Stomach (tissue), 9 donors: ENCODE data around the gene EML4. TPM values are rescaled to one million over a fixed set of nuclear protein-coding genes. Genes with fewer than 3 reads are reported as not detected.
A peak's percentile ranks its signal among the peaks of the same experiment; 100 is the strongest.

Experiments used
- DNase-seq, 2 donors: peaks; one replicate each; pipeline versions ENCODE4 v3.0.0 to v3.0.0-alpha.2; 2013 to 2019
- H3K27ac ChIP-seq, 5 donors: fragments of 200-600 bp in 4 of 5; sonication (generic) in 4 of 5; one replicate each; pipeline ENCODE4 v1.5.1; 2013 to 2019; ENCODE audit warnings: mild to moderate bottlenecking in 1 of 5, moderate library complexity in 1 of 5
- H3K27me3 ChIP-seq, 3 donors: fragments of 200-600 bp; sonication (generic); one replicate each; pipeline ENCODE4 v1.5.1; 2017 to 2019; ENCODE audit warnings: mixed run types in 1 of 3
- H3K36me3 ChIP-seq, 4 donors: fragments of 200-600 bp; sonication (generic); 1 replicate in 3 of 4; 2 replicates in 1 of 4; pipeline ENCODE4 v1.5.1; 2016 to 2019
- H3K4me1 ChIP-seq, 4 donors: fragments of 200-600 bp; sonication (generic); one replicate each; pipeline ENCODE4 v1.5.1; 2016 to 2019
- H3K4me3 ChIP-seq, 4 donors: fragments of 200-600 bp; sonication (generic) in 3 of 4; one replicate each; pipeline ENCODE4 v1.5.1; 2016 to 2019; ENCODE audit warnings: mild to moderate bottlenecking in 1 of 4
- H3K9me3 ChIP-seq, 4 donors: fragments of 200-600 bp; sonication (generic); one replicate each; pipeline ENCODE4 v1.5.1; 2016 to 2019
- EP300 ChIP-seq: sonication (generic); formaldehyde crosslinking; IDR thresholded peaks from one replicate; pipeline ENCODE4 v1.6.1; 2017; ENCODE audit warnings: antibody characterized with exemption
- POLR2A ChIP-seq, 4 donors: fragments of 450-650 bp; IDR thresholded peaks; one replicate each; pipeline ENCODE4 v1.6.1; 2016; ENCODE audit warnings: antibody characterized with exemption in 4 of 4, control low read depth in 2 of 4, mild to moderate bottlenecking in 1 of 4, moderate library complexity in 1 of 4
- POLR2AphosphoS5 ChIP-seq, 3 donors: sonication (generic); formaldehyde crosslinking; IDR thresholded peaks; one replicate each; pipeline ENCODE4 v1.6.1; 2016; ENCODE audit warnings: antibody characterized with exemption in 3 of 3
- WGBS, 5 donors: extraction: QIAGEN DNeasy Blood & Tissue Kit in 3 of 5; methylation state at CpG; one replicate each; pipeline versions ENCODE4 v1.1.5 to v1.1.7; 2013 to 2018; 5-methylcytosine and 5-hydroxymethylcytosine counted together
- intact Hi-C: fragments of 100-400 bp; cut with DNase I; formaldehyde crosslinking; loops from one replicate; pipeline ENCODE4 v1.15.1; 2023; ENCODE audit warnings: low total_unique reads
- polyA plus RNA-seq, 3 donors: library from polyadenylated mRNA; stranded (reverse); fragments of 200-250 nt; gene quantifications; one replicate each; pipeline ENCODE4 v1.2.3, GENCODE V29; 2013
- total RNA-seq, 5 donors: library from RNA; depleted of rRNA; stranded (reverse); fragments of >200 nt; gene quantifications; one replicate each; pipeline versions ENCODE4 v1.1.0 to v1.2.3, GENCODE V29; 2014 to 2016
- TF ChIP-seq, protein P1 (sequence below), 7 experiments: fragments of 450-650 bp in 4 of 7; fragments of 200-600 bp in 3 of 7; sonication (generic) in 3 of 7; IDR thresholded peaks; one replicate each; pipeline ENCODE4 v1.5.1; 2016 to 2019; ENCODE audit warnings: antibody characterized with exemption in 7 of 7, control low read depth in 2 of 7, mild to moderate bottlenecking in 1 of 7
- donor health status: healthy with polysubstance abuse.
- donor health status: Bipolar disorder and iron deficiency.
- donor health status: healthy.

EML4 gene
- total and polyA plus RNA-seq, 8 donors, result 10.2 to 292 (median 28.6) TPM

DNA sequence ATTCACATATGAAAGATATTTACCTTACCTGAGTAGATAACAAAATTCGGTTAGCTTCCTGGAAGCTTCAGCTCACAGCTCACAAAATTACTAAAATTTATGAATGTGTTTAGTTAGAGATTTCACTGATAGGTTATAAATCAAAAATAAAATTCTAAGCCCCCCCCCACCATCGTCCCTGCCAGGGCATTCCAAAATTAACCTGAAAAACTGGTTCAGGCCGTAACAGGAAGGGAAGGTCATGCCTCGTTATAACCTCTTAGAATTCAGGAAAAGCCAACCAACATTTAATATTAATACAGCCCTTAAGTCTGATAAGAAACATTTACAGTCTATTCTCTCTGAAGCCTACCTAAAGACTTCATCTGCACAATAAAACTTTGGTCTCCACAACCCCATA lies 143.0 kb downstream of the EML4 start:
- intact Hi-C loops, result no loop called here
- WGBS, 5 donors, result 16 to 60% (median 42%) methylated on average over 4 of the region's 4 CpGs
- peak overlapping the region in 3 of 5 donors; percentile 15 to 20 (median 16) for H3K27ac ChIP-seq
- DNase-seq, result peak in 1 of 2 donors; percentile 27
- H3K4me1 ChIP-seq, result peaks cover 0 to 16% (median 7%) of the 10 kb centered on the region in 4 donors
- no peak for TF ChIP-seq POLR2A (IDR thresholded peaks at IDR 0.05)
- no peak for TF ChIP-seq POLR2AphosphoS5 (IDR thresholded peaks at IDR 0.05)
- TF ChIP-seq EP300, result no peak
- TF ChIP-seq, protein P1, sequence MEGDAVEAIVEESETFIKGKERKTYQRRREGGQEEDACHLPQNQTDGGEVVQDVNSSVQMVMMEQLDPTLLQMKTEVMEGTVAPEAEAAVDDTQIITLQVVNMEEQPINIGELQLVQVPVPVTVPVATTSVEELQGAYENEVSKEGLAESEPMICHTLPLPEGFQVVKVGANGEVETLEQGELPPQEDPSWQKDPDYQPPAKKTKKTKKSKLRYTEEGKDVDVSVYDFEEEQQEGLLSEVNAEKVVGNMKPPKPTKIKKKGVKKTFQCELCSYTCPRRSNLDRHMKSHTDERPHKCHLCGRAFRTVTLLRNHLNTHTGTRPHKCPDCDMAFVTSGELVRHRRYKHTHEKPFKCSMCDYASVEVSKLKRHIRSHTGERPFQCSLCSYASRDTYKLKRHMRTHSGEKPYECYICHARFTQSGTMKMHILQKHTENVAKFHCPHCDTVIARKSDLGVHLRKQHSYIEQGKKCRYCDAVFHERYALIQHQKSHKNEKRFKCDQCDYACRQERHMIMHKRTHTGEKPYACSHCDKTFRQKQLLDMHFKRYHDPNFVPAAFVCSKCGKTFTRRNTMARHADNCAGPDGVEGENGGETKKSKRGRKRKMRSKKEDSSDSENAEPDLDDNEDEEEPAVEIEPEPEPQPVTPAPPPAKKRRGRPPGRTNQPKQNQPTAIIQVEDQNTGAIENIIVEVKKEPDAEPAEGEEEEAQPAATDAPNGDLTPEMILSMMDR (IDR thresholded peaks at IDR 0.05), result no peak
- no peaks in the 10 kb centered on the region for H3K27me3 ChIP-seq
- H3K36me3 ChIP-seq, result peaks cover 0 to 50% (median 29%) of the 10 kb centered on the region in 4 donors
- no peaks in the 10 kb centered on the region for H3K9me3 ChIP-seq
- no peak overlapping the region for H3K4me3 ChIP-seq

DNA sequence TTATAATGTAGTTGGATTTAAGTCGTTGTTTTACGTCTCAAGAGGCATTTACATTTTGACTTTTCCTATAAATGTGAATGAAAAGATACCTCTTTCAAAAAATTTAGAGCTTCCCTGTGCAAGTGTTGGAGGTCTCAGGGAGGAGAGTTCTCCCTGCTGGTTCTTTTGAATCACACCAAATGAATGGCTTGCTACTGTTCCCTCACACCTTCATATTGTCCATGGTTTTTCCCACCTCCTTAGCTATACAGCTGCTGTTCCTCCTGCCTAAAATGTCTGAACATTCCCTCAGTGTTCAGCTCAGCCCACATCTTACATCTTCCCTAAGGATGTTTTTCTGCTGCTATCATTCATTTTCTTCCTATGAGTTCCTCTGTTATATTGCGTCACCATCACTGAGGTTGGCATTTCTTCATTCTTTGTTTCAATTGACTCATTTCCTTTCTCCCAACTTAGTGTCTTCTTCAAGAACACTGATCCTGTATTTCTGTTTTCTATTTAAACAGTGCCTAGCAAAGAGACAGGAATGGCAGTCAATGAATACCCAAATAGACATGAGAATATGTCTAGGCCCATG lies 145.8 kb downstream of the EML4 start:
- Histone ChIP-seq H3K4me3 (no peak overlapping the region), H3K4me1 (peaks cover 0 to 16% (median 7%) of the 10 kb centered on the region in 4 donors), H3K27me3 (no peaks in the 10 kb centered on the region), H3K36me3 (peaks cover 0 to 46% (median 39%) of the 10 kb centered on the region in 4 donors), H3K27ac (no peak overlapping the region), H3K9me3 (no peaks in the 10 kb centered on the region)
- DNase-seq, result no peak
- TF ChIP-seq, protein P1 (IDR thresholded peaks at IDR 0.05), result no peak
- no peak for TF ChIP-seq EP300
- 88 to 97% (median 95%) methylated on average over 3 of the region's 3 CpGs for WGBS, 5 donors
- intact Hi-C loops, result no loop called here

DNA sequence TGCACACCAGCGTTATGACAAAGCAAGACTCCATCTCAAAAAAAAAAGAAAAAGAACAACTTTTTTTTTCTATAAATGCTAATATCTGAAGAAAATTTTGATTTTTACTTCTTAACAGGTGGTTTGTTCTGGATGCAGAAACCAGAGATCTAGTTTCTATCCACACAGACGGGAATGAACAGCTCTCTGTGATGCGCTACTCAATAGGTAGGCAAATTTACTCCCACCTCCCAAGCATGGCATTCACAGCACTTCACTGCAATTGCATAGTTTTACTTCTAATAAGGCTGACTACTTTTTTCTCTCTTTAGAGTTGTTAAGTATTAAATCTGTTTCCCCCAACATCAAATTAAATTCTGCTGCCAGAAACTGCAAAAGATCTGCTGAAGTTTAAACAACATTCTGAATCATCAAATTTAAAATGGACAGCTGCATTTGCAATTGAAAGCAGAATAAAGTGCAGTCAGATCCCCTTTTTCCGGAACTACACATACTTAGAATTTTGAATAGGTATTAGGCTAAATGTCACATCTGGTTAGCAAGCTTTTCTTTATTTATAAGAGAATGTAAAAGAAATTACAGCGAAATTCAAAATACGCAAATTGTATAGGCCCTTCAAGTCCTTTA lies 146.8 kb downstream of the EML4 start:
- H3K27me3 ChIP-seq, result no peaks in the 10 kb centered on the region
- H3K9me3 ChIP-seq, result no peaks in the 10 kb centered on the region
- peaks cover 0 to 56% (median 43%) of the 10 kb centered on the region in 4 donors for H3K36me3 ChIP-seq
- intact Hi-C loops, result no loop called here
- DNase-seq, result no peak
- no peak overlapping the region for H3K4me3 ChIP-seq
- WGBS, 5 donors, result 94 to 97% (median 95%) methylated on average over 6 of the region's 6 CpGs
- peaks cover 0 to 16% (median 7%) of the 10 kb centered on the region in 4 donors for H3K4me1 ChIP-seq
- H3K27ac ChIP-seq, result no peak overlapping the region
- TF ChIP-seq POLR2A (IDR thresholded peaks at IDR 0.05) (no peak), POLR2AphosphoS5 (IDR thresholded peaks at IDR 0.05) (no peak), EP300 (no peak)
- TF ChIP-seq, protein P1 (IDR thresholded peaks at IDR 0.05), result no peak

DNA sequence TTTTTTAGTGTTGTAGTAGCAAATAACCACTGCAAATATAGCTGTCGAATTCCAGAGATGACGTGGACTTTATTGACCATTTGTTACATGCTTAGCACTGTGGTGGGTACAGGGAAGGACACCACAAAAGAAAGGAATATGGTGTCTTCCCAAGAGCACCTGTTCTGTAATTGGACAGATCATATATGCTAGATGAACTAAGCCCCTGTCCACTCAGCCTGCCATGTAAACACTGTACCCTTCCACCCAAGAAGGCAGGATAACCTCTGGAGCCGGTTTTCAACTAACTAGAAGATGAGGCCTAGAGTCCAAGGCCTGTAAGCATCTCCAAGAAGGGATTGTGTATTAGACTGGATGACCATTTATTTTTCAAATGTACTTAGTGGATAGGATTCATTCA lies 147.8 kb downstream of the EML4 start:
- Histone ChIP-seq H3K9me3 (no peaks in the 10 kb centered on the region), H3K4me3 (no peak overlapping the region), H3K4me1 (peaks cover 0 to 7% (median 2%) of the 10 kb centered on the region in 4 donors), H3K36me3 (peaks cover 0 to 62% (median 44%) of the 10 kb centered on the region in 4 donors), H3K27me3 (no peaks in the 10 kb centered on the region), H3K27ac (no peak overlapping the region)
- intact Hi-C loops, result no loop called here
- WGBS, 5 donors, result 64 to 91% (median 77%) methylated on average over 3 of the region's 3 CpGs
- TF ChIP-seq EP300 (no peak), POLR2A (IDR thresholded peaks at IDR 0.05) (no peak), POLR2AphosphoS5 (IDR thresholded peaks at IDR 0.05) (no peak)
- TF ChIP-seq, protein P1 (IDR thresholded peaks at IDR 0.05), result no peak
- DNase-seq, result no peak
